Muscle of leg (tissue), 11 donors: Measurements from ENCODE around the gene ZNF492. TPM values are rescaled to one million over a fixed set of nuclear protein-coding genes. Genes with fewer than 3 reads are reported as not detected.
A peak's percentile ranks its signal among the peaks of the same experiment; 100 is the strongest.

Experiments
- DNase-seq: peaks from one replicate; pipeline ENCODE4 v3.0.0; 2013
- H3K27ac ChIP-seq: one replicate; pipeline ENCODE4 v1.5.1; 2013; ENCODE audit warnings: mild to moderate bottlenecking, low read length, control low read depth
- H3K27me3 ChIP-seq: one replicate; pipeline ENCODE4 v1.6.1; 2013; ENCODE audit warnings: low read length; ENCODE audit not compliant: control insufficient read depth, insufficient read depth
- H3K36me3 ChIP-seq: one replicate; pipeline ENCODE4 v1.6.1; 2013; ENCODE audit warnings: low read length; ENCODE audit not compliant: control insufficient read depth, insufficient read depth
- H3K4me1 ChIP-seq: one replicate; pipeline ENCODE4 v1.6.1; 2013; ENCODE audit warnings: low read length; ENCODE audit not compliant: control insufficient read depth, insufficient read depth
- H3K4me3 ChIP-seq: one replicate; pipeline ENCODE4 v1.5.1; 2013; ENCODE audit warnings: low read length, control low read depth
- H3K9me3 ChIP-seq: replicated peaks from 2 replicates; pipeline ENCODE4 v1.6.1; 2013; ENCODE audit warnings: low read depth, low read length; ENCODE audit not compliant: control insufficient read depth
- WGBS: methylation state at CpG from one replicate; pipeline ENCODE4 v1.1.5; 2013; ENCODE audit warnings: missing lambda C conversion rate; ENCODE audit not compliant: insufficient coverage; 5-methylcytosine and 5-hydroxymethylcytosine counted together
- polyA plus RNA-seq, 8 donors: library from polyadenylated mRNA; unstranded; fragments of 120-200 nt; gene quantifications; one replicate each; pipeline versions ENCODE4 v1.2.1 to v1.2.3, GENCODE V29; 2013; ENCODE audit warnings: inconsistent platforms in 1 of 8, low replicate concordance in 1 of 8; ENCODE audit not compliant: insufficient read length in 8 of 8, insufficient read depth in 1 of 8
- total RNA-seq: library from RNA; stranded (reverse); fragments of 120-200 nt; gene quantifications from one replicate; pipeline ENCODE4 v1.2.4, GENCODE V29; 2013

Gene ZNF492
- total and polyA plus RNA-seq, 9 donors = 0.72 to 1.4 (median 1.1) TPM

DNA sequence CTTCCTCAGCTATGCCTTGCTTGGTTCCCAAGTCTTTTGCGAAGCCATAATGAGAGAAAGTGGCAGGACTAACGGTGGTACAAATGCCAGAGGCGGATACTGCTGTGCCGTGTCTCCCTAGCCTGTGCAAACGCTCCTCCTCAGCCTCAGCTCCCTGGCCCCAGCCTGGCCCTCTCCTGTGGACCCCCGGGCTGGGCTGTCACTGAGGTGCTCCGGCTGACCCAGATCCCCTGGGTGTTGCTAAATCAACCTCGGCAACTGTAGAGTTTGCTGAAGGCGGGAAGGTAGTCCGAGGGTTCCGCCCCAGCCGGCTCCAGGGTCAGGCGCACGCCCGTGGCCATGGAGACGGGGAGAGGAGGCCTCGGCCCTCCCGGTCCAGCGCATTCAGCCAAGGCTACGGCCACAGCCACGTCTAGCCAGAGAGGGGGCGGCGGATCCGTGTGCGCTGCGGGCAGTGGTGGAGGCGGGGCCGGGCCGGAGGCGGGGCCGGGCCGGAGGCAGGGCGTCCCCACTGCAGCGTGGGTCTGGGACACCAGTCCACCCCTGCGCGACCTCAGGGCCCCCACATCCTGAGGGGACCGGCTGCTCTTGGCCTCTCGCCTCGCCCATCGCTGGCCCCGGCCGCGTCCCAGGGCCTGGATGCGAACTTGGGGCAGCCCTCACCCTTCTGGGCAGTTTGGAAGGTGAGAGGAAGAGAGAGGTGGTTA is 16.4 kb upstream of the ZNF492 start:
- peak; percentile 5 for DNase-seq
- WGBS = 28% methylated on average over 44 of the region's 44 CpGs
- H3K36me3 ChIP-seq = no peaks in the 10 kb centered on the region
- no peaks in the 10 kb centered on the region for H3K4me1 ChIP-seq
- H3K27ac ChIP-seq = no peak overlapping the region
- no peaks in the 10 kb centered on the region for H3K9me3 ChIP-seq
- H3K27me3 ChIP-seq = peaks cover 6% of the 10 kb centered on the region
- no peak overlapping the region for H3K4me3 ChIP-seq

GRCh38 chr19:22619371-22619770 is 14.8 kb upstream of the ZNF492 start:
- Histone ChIP-seq H3K36me3 (no peaks in the 10 kb centered on the region), H3K4me1 (peaks cover 4% of the 10 kb centered on the region), H3K27me3 (peaks cover 17% of the 10 kb centered on the region), H3K27ac (no peak overlapping the region), H3K9me3 (no peaks in the 10 kb centered on the region), H3K4me3 (no peak overlapping the region)
- DNase-seq = no peak
- WGBS = 67% methylated on average over 3 of the region's 4 CpGs

- 73% methylated on average over 3 of the region's 3 CpGs for WGBS
- Histone ChIP-seq H3K4me1 (peaks cover 4% of the 10 kb centered on the region), H3K27me3 (peaks cover 20% of the 10 kb centered on the region), H3K9me3 (no peaks in the 10 kb centered on the region), H3K27ac (no peak overlapping the region), H3K36me3 (no peaks in the 10 kb centered on the region), H3K4me3 (no peak overlapping the region)
- DNase-seq = no peak
Measured at GRCh38 chr19:22619932-22620331, 14.2 kb upstream of the ZNF492 start.

DNA sequence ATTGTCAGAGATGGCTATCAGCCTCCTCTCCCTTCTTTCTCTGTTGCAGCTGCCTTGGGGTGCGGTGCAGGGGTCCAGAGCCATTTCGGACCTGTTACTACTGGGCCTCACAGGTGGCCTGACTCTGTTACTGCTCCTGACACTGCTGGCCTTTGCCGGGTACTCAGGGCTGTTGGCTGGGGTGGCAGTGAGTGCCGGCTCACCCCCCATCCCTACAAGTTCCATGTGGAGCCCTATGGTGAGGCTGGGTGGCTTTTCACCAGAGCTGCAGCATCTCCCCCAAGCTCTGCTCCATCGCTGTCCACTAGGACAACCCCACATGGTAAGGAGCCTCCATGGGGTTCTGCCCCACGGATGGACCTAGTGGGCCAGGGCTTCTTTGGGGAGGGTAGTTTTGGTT is 13.7 kb upstream of the ZNF492 start:
- H3K4me1 ChIP-seq = peaks cover 4% of the 10 kb centered on the region
- H3K4me3 ChIP-seq = no peak overlapping the region
- H3K36me3 ChIP-seq = no peaks in the 10 kb centered on the region
- no peak for DNase-seq
- no peaks in the 10 kb centered on the region for H3K9me3 ChIP-seq
- no peak overlapping the region for H3K27ac ChIP-seq
- 73% methylated on average over 2 of the region's 6 CpGs for WGBS
- peaks cover 20% of the 10 kb centered on the region for H3K27me3 ChIP-seq

- peaks cover 20% of the 10 kb centered on the region for H3K27me3 ChIP-seq
- no peak overlapping the region for H3K27ac ChIP-seq
- DNase-seq = no peak
- no peak overlapping the region for H3K4me3 ChIP-seq
- no CpG with 5 or more reads among the region's 1 CpG for WGBS
- H3K36me3 ChIP-seq = no peaks in the 10 kb centered on the region
- peaks cover 4% of the 10 kb centered on the region for H3K4me1 ChIP-seq
- no peaks in the 10 kb centered on the region for H3K9me3 ChIP-seq
Measured at GRCh38 chr19:22620912-22621311, 13.2 kb upstream of the ZNF492 start.

DNA sequence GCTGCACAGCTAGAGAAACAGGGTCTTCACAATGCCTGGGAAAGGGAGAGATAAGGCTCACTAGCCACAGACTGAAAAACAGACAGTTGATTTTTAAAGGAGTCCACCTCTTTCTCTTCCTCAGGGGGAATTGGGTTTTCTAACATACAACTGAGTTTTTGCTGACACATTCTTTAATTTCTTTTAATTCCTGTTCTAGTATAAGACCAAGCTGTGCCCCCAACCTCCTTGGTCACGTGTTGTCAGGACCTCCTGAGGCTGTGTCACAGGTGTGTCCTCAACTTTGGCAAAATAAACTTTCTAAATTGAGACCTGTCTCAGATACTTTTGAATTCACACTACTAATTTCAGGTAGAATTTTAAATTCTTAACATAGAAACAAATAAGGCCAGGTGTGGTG is 12.1 kb upstream of the ZNF492 start:
- H3K4me1 ChIP-seq = peaks cover 4% of the 10 kb centered on the region
- 83% methylated on average over 1 of the region's 1 CpG for WGBS
- no peaks in the 10 kb centered on the region for H3K9me3 ChIP-seq
- H3K4me3 ChIP-seq = no peak overlapping the region
- DNase-seq = no peak
- no peak overlapping the region for H3K27ac ChIP-seq
- no peaks in the 10 kb centered on the region for H3K36me3 ChIP-seq
- peaks cover 20% of the 10 kb centered on the region for H3K27me3 ChIP-seq

GRCh38 chr19:22622901-22623840 is 11.0 kb upstream of the ZNF492 start:
- Histone ChIP-seq H3K27ac (no peak overlapping the region), H3K27me3 (peaks cover 20% of the 10 kb centered on the region), H3K4me1 (peaks cover 4% of the 10 kb centered on the region), H3K36me3 (no peaks in the 10 kb centered on the region), H3K9me3 (no peaks in the 10 kb centered on the region), H3K4me3 (peak overlapping the region; percentile 24)
- 4% methylated on average over 61 of the region's 71 CpGs for WGBS
- DNase-seq = no peak

DNA sequence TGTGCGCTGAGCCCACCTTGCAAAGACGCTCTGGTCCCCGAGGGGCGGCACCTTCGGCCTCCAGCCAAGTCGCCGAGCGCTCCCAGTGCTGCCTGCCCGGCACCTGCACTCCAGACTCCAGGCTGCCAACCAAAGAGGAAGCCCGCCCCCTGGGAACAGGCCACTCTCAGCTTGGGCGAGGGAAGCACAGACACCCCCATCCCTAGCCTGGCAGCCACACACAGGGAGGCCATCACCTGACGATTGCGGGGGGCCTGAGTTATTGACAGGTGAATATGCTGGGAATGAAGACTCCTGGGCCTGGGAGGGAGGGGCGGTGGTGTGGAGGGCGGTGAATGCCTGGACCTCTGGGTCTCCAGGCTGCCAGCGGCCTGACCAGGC is 10.3 kb upstream of the ZNF492 start:
- Histone ChIP-seq H3K9me3 (no peaks in the 10 kb centered on the region), H3K36me3 (no peaks in the 10 kb centered on the region), H3K27me3 (peaks cover 20% of the 10 kb centered on the region), H3K4me1 (peaks cover 4% of the 10 kb centered on the region), H3K27ac (no peak overlapping the region), H3K4me3 (no peak overlapping the region)
- no peak for DNase-seq
- WGBS = 32% methylated on average over 9 of the region's 16 CpGs

GRCh38 chr19:22625266-22626035 is 8.7 kb upstream of the ZNF492 start:
- H3K9me3 ChIP-seq = no peaks in the 10 kb centered on the region

GRCh38 chr19:22627526-22627925 is 6.6 kb upstream of the ZNF492 start:
- Histone ChIP-seq H3K4me1 (peaks cover 4% of the 10 kb centered on the region), H3K27ac (no peak overlapping the region), H3K4me3 (no peak overlapping the region), H3K36me3 (no peaks in the 10 kb centered on the region), H3K9me3 (no peaks in the 10 kb centered on the region), H3K27me3 (peaks cover 16% of the 10 kb centered on the region)
- no CpG with 5 or more reads among the region's 1 CpG for whole genome bisulfite sequencing
- no peak for DNase-seq

More at GRCh38 chr19:22625266-22626035, 8.7 kb upstream of the ZNF492 start:
- Histone ChIP-seq H3K4me3 (no peak overlapping the region), H3K27me3 (peaks cover 20% of the 10 kb centered on the region), H3K36me3 (no peaks in the 10 kb centered on the region), H3K4me1 (peaks cover 4% of the 10 kb centered on the region), H3K27ac (no peak overlapping the region)
- WGBS = 78% methylated on average over 2 of the region's 8 CpGs
- DNase-seq = no peak
